ELR (cell line): Measurements from ENCODE around the gene SERGEF.

Source experiments
- DNase-seq: peaks from one replicate; pipeline ENCODE4 v3.0.0-alpha.2; 2015; ENCODE audit warnings: low read depth

SERGEF gene

GRCh38 chr11:17861036-17861755, 151.7 kb downstream of the SERGEF start:
- DNase-seq = peak; percentile 30

DNA sequence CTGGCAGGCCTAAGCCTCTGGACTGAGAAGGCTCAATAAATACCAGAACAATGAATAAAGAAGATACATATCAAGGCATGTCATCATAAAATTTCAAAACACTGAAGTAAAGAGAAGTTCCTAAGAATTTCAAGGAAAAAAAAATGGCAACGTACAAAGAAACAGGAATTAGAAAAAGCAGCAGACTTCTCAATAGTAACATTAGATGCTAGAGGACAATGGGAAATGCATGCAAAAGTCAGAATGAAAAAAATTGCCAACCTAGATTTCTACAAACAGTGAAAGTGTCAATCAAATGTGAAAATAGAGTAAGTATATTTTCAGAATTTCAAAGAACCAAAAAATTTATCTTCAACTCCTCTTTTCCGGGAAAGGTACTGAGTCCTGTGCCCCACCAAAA, 153.3 kb downstream of the SERGEF start:
- DNase-seq = no peak

- DNase-seq = no peak
Measured at GRCh38 chr11:17855531-17856290, 157.1 kb downstream of the SERGEF start.

GRCh38 chr11:17853280-17853679, 159.6 kb downstream of the SERGEF start:
- no peak for DNase-seq

- no peak for DNase-seq
Measured at GRCh38 chr11:17852246-17852645, 160.6 kb downstream of the SERGEF start.

DNA sequence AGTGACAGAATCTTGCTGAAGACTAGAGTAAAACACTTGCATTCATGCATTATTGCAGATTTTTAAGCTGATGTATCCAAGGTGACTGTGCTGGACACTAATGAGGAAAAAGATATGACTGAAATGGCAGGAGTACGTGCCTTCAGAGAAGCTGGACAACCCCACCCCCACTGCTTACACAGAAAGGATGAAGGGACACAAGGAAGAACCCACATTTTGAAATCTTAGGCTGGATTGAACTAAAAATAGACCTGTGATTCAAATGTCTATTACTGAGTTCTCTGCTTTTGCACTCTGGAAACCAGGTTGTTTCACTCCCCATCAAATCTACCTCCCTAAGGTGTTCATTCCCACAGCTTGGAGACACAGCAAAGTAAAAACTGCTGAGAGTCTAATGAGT, 161.2 kb downstream of the SERGEF start:
- no peak for DNase-seq

DNA sequence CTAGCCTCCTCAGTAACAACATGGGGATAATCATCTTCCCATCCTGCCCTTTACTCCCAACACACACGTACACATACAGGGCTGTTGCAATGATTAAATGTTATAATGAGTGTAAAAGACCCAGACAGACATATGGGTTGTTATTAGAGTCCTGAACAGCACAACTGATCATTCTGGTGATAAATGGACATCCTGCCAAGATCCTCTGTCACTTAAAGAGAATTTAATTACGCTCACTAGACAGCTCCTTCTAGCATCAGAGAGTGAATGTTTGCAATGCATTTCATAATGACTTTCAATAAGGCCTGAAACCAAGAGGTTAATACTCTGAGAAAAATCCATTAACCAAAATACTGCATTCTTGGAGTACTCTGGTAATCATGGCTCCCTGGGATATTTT, 162.5 kb downstream of the SERGEF start:
- no peak for DNase-seq

DNA sequence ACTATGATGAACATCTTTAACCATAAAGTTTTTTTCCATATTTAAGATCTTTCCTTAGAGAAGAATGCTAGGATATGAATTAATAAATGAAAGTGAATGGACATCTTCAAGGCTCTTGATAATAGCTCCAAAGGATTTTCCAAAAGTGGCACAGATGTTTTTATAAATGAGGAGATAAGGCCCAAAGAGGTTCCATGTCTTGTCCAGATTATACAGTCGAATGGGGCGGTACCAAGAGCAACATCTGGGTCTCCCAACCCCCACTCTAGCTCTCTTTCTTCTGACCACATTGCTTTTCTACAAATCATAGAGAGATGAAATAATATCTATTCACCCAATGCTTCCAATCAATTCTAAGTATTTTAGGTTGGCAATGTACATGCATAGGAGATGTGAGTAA, 164.1 kb downstream of the SERGEF start:
- DNase-seq = no peak

DNA sequence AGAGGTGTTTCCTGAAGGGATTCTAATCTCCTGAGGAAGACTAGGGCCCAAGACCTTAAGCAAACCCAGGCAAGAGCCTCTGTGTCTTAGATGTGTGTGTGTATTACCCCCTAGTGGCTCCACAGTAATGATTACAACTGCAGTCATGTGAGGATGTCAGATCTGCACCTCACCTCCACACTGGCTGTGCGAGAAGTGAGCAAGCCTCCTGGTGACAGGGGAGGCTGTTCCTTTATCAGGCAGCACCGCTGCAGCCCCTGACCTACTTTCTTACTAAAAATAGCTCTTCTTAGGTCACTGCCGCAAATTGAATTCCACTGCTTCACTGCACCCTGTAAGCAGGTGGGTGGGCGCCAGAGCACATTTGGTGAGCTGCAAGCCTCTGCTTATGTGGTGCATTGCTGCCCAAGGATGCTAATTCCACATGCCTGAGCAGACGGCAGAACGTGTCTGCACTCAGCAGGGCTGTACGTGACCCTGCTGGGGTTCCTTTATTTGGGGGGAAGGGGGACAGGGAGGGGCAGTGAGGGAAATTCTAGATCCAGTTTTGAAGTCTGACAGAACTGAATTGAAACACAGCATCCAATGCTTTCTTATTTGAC, 165.9 kb downstream of the SERGEF start:
- DNase-seq = peak; percentile 34

GRCh38 chr11:17845431-17845881, 167.4 kb downstream of the SERGEF start:
- peak; percentile 82 for DNase-seq

GRCh38 chr11:17840101-17840548, 172.7 kb downstream of the SERGEF start:
- peak; percentile 13 for DNase-seq

GRCh38 chr11:17839450-17839849, 173.4 kb downstream of the SERGEF start:
- no peak for DNase-seq

GRCh38 chr11:17838102-17838501, 174.7 kb downstream of the SERGEF start:
- no peak for DNase-seq

DNA sequence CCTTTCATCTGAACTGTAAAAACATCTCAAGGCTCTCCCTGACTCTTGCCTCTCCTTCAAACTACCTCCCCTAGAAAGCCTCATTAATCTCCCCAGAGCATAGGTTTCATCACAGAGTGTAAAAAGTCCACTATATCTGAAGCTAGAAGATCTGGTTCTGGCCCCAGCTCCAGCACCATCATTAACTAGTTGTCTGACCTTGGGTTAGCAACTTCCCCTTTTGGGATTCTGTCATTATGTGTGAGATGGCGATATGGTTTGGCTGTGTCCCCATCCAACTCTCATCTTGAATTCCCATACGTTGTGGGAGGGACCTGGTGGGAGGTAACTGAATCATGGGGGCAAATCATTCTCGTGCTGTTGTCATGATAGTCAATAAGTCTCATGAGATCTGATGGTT, 181.0 kb downstream of the SERGEF start:
- DNase-seq = no peak

- no peak for DNase-seq
Measured at GRCh38 chr11:17831228-17831627, 181.6 kb downstream of the SERGEF start.

DNA sequence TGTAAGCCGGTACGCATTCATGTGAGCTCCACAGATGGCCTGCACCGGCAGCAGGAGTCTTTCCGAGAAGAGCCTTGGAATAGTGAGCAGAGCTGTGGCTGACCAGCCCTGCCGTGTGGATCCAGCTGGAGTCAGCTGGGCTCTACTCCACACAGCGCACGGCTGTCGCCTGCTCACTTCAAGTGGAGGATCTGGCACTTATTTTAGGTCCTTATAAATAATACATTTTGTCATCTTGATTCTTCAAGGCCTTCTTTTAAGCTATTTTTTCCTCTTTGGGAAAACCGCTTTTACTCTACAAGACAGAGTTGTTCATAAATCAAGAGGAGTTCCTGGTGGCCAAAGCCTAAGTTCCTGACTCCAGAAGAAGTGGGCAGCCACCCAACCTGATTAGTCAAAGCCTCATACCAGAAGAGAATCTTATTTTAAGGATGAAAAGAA, 184.5 kb downstream of the SERGEF start:
- no peak for DNase-seq

GRCh38 chr11:17827006-17827405, 185.8 kb downstream of the SERGEF start:
- peak; percentile 36 for DNase-seq

DNA sequence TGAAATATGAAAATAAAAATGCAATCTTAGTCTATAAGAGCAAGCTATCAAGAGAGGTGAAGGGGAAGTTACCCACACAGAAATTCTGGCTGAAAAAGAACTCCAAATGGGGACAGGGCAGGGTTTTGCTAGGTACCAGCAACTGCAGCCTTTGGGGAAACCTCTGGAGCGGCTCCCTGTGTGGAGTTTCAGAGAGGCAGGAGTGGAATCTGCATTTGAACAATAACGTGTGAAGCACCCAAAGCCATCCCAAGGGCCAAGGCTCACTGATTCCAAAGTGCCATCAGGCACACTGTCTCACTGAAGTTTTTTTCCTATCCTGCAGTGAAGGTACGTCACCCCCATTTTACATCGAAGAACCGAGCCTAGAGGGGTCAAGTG, 190.5 kb downstream of the SERGEF start:
- no peak for DNase-seq

DNA sequence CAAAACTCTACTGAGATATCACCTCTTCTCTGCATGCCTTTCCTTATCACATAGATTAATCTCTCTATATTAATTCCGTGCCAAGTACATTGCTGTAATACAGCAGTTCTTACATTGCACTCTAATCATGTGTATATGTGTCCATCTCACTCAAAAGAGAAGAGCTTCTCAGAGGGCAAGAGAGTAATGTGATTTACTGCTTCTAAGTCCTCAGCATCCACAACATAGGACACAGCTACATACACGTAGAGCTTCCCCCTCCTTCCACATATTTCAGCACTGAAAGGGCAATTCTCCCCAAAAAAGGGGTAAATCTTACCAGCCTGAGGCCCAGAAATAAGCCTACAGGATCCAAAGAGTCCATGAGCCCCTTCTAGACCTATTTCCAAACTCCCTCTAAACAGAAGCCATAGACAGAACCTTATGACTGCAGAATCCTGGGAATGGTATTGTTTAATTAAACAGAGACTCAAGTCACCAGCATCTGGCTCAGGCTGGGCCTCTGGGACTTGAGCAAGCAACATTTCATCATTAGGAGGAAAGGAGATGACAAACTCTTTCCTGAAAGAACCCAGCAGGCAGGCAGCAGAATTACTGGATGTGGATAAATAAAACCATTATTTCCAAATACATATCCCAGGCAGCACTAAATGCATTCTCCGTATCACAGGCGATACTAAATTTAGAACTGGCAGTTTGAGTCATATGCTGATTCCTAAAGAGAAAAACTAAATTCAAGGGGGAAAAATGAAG, 191.0 kb downstream of the SERGEF start:
- peak; percentile 8 for DNase-seq

GRCh38 chr11:17816232-17816931, 196.5 kb downstream of the SERGEF start:
- DNase-seq = no peak

DNA sequence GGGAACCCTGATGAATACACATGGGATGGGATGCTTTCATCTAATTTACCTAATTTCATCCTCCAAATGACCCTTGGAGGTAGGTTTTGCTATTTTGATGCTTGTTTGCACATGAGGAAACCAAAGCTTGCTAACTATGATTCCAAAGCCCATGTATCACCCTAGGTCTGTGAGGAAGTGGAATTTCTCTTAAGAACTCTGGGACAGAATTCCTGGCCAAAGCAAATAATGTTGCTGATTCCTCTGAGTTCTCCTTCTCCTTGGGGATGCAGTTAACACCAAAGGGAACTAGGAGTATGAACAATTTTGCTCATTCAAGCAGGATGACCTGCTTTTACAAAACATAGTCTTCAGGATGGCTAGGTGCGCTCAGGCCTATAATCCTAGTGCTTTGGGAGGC, 198.3 kb downstream of the SERGEF start:
- no peak for DNase-seq
